ENCODE results near the gene CGA. TPM values are rescaled to one million over a fixed set of nuclear protein-coding genes. Genes with fewer than 3 reads are reported as not detected.

Gene CGA
- total RNA-seq, 1 donor from 2014 or later, result not detected

- POLR2A ChIA-PET, result no interaction called here
- intact Hi-C loops (cut with micrococcal nuclease), result no loop called here
Observed at GRCh38 chr6:87126501-87126900, 31.6 kb upstream of the CGA start.

GRCh38 chr6:87124074-87124473 is 29.2 kb upstream of the CGA start:
- no peaks in the 10 kb centered on the region for H3K36me3 Mint-ChIP-seq (ENCODE audit: low read depth)
- H3K4me1 Mint-ChIP-seq, result no peaks in the 10 kb centered on the region
- ChIA-PET POLR2A (no interaction called here), CTCF (interaction anchor here (0.6 kb wide), 1 partner anchor 439 kb away, joined by 3 read pairs; no protein-coding TSS in a partner anchor)
- no peak overlapping the region for H3K27ac Mint-ChIP-seq
- no peak for ATAC-seq (ENCODE audit: low read depth)
- TF ChIP-seq CTCF (IDR thresholded peaks at IDR 0.05), result no peak
- intact Hi-C loops (cut with micrococcal nuclease), result no loop called here
- peaks cover 4% of the 10 kb centered on the region for H3K27me3 Mint-ChIP-seq
- H3K4me3 Mint-ChIP-seq, result no peak overlapping the region
- H3K9me3 Mint-ChIP-seq, result peaks cover 2% of the 10 kb centered on the region
- DNase-seq, result no peak

More at GRCh38 chr6:87126501-87126900, 31.6 kb upstream of the CGA start:
- Mint-ChIP-seq H3K27ac (no peak overlapping the region), H3K4me1 (no peaks in the 10 kb centered on the region), H3K36me3 (ENCODE audit: low read depth) (no peaks in the 10 kb centered on the region), H3K4me3 (no peak overlapping the region), H3K9me3 (peaks cover 2% of the 10 kb centered on the region), H3K27me3 (peaks cover 4% of the 10 kb centered on the region)
- TF ChIP-seq CTCF (IDR thresholded peaks at IDR 0.05), result no peak
- ATAC-seq (ENCODE audit: low read depth) (no peak), DNase-seq (no peak)
- CTCF ChIA-PET, result no interaction called here

- Mint-ChIP-seq H3K27me3 (peaks cover 4% of the 10 kb centered on the region), H3K9me3 (peaks cover 2% of the 10 kb centered on the region), H3K36me3 (ENCODE audit: low read depth) (no peaks in the 10 kb centered on the region), H3K27ac (no peak overlapping the region), H3K4me1 (no peaks in the 10 kb centered on the region), H3K4me3 (no peak overlapping the region)
- DNase-seq, result no peak
- CTCF ChIA-PET, result no interaction called here
- ATAC-seq (ENCODE audit: low read depth), result no peak
- intact Hi-C loops (cut with micrococcal nuclease), result no loop called here
- TF ChIP-seq CTCF (IDR thresholded peaks at IDR 0.05), result no peak
- POLR2A ChIA-PET, result no interaction called here
Observed at GRCh38 chr6:87122477-87122876, 27.6 kb upstream of the CGA start.

GRCh38 chr6:87118054-87118453 is 23.1 kb upstream of the CGA start:
- peaks cover 2% of the 10 kb centered on the region for H3K9me3 Mint-ChIP-seq
- no peak overlapping the region for H3K4me3 Mint-ChIP-seq
- ChIA-PET CTCF (no interaction called here), POLR2A (no interaction called here)
- no peaks in the 10 kb centered on the region for H3K27me3 Mint-ChIP-seq
- TF ChIP-seq CTCF (IDR thresholded peaks at IDR 0.05), result no peak
- H3K4me1 Mint-ChIP-seq, result peaks cover 15% of the 10 kb centered on the region
- DNase-seq (no peak), ATAC-seq (ENCODE audit: low read depth) (no peak)
- H3K36me3 Mint-ChIP-seq (ENCODE audit: low read depth), result no peaks in the 10 kb centered on the region
- intact Hi-C loops (cut with micrococcal nuclease), result no loop called here
- H3K27ac Mint-ChIP-seq, result no peak overlapping the region

- Mint-ChIP-seq H3K4me1 (peaks cover 15% of the 10 kb centered on the region), H3K9me3 (no peaks in the 10 kb centered on the region), H3K27ac (no peak overlapping the region), H3K36me3 (ENCODE audit: low read depth) (no peaks in the 10 kb centered on the region), H3K4me3 (no peak overlapping the region), H3K27me3 (no peaks in the 10 kb centered on the region)
- no peak for TF ChIP-seq CTCF (IDR thresholded peaks at IDR 0.05)
- DNase-seq (no peak), ATAC-seq (ENCODE audit: low read depth) (peak; percentile 34)
- ChIA-PET POLR2A (no interaction called here), CTCF (no interaction called here)
- intact Hi-C loops (cut with micrococcal nuclease), result no loop called here
Observed at GRCh38 chr6:87116922-87117321, 22.0 kb upstream of the CGA start.
